ENCODE results near the gene CEBPB. TPM values are rescaled to one million over a fixed set of nuclear protein-coding genes. Genes with fewer than 3 reads are reported as not detected.
A peak's percentile ranks its signal among the peaks of the same experiment; 100 is the strongest.

CEBPB gene
- total RNA-seq, 1 experiment from 2014 or later, result 137 TPM

- H3K4me3 Mint-ChIP-seq (ENCODE audit: low read depth, unreplicated experiment), result no peak overlapping the region
- H3K27me3 Mint-ChIP-seq (ENCODE audit: unreplicated experiment), result no peaks in the 10 kb centered on the region
- BruUV-seq (replicated peaks), result no TSS peak
- no peak for TF ChIP-seq CTCF (IDR thresholded peaks at IDR 0.05; ENCODE audit: unreplicated experiment)
- H3K36me3 Mint-ChIP-seq (ENCODE audit: insufficient read depth, unreplicated experiment), result peaks cover 20% of the 10 kb centered on the region
- H3K27ac Mint-ChIP-seq (ENCODE audit: unreplicated experiment), result peak overlapping the region; percentile 51
- no peak for DNase-seq
- CTCF ChIA-PET, result interaction anchor here (0.7 to 1.0 kb wide), 4 partner anchors 82 to 390 kb away, joined by 3 to 4 read pairs (median 3); no protein-coding TSS in a partner anchor
- H3K9me3 Mint-ChIP-seq (ENCODE audit: low read depth, unreplicated experiment), result no peaks in the 10 kb centered on the region
- H3K4me1 Mint-ChIP-seq (ENCODE audit: low read depth, unreplicated experiment), result peaks cover 26% of the 10 kb centered on the region
- intact Hi-C loops (cut with micrococcal nuclease; ENCODE audit: unreplicated experiment), result loop anchor here (5.0 kb wide), 1 partner anchor 197 kb away; no protein-coding TSS in a partner anchor
Observed at GRCh38 chr20:50185426-50185825, 5.2 kb upstream of the CEBPB start.

- Mint-ChIP-seq H3K27ac (ENCODE audit: unreplicated experiment) (peak overlapping the region; percentile 51), H3K36me3 (ENCODE audit: insufficient read depth, unreplicated experiment) (peaks cover 29% of the 10 kb centered on the region), H3K4me3 (ENCODE audit: low read depth, unreplicated experiment) (no peak overlapping the region), H3K9me3 (ENCODE audit: low read depth, unreplicated experiment) (no peaks in the 10 kb centered on the region), H3K27me3 (ENCODE audit: unreplicated experiment) (no peaks in the 10 kb centered on the region), H3K4me1 (ENCODE audit: low read depth, unreplicated experiment) (peaks cover 26% of the 10 kb centered on the region)
- DNase-seq, result peak; percentile 98
- no TSS peak for BruUV-seq (replicated peaks)
- intact Hi-C loops (cut with micrococcal nuclease; ENCODE audit: unreplicated experiment), result loop anchor here (1.0 to 5.0 kb wide), 4 partner anchors 196 to 390 kb away; no protein-coding TSS in a partner anchor
- CTCF ChIA-PET, result interaction anchor here (0.6 to 1.9 kb wide), 7 partner anchors 81 to 715 kb away, joined by 3 to 13 read pairs (median 3); no protein-coding TSS in a partner anchor
- TF ChIP-seq CTCF (IDR thresholded peaks at IDR 0.05; ENCODE audit: unreplicated experiment), result peak; percentile 100
Observed at GRCh38 chr20:50186151-50186885, 4.3 kb upstream of the CEBPB start.

- intact Hi-C loops (cut with micrococcal nuclease; ENCODE audit: unreplicated experiment), result loop anchor here (1.0 to 5.0 kb wide), 4 partner anchors 195 to 389 kb away; no protein-coding TSS in a partner anchor
- H3K9me3 Mint-ChIP-seq (ENCODE audit: low read depth, unreplicated experiment), result no peaks in the 10 kb centered on the region
- BruUV-seq (replicated peaks), result no TSS peak
- no peak for DNase-seq
- peaks cover 26% of the 10 kb centered on the region for H3K4me1 Mint-ChIP-seq (ENCODE audit: low read depth, unreplicated experiment)
- H3K27ac Mint-ChIP-seq (ENCODE audit: unreplicated experiment), result peak overlapping the region; percentile 51
- CTCF ChIA-PET, result interaction anchor here (0.6 to 1.9 kb wide), 7 partner anchors 67 to 714 kb away, joined by 3 to 13 read pairs (median 5); no protein-coding TSS in a partner anchor
- no peaks in the 10 kb centered on the region for H3K27me3 Mint-ChIP-seq (ENCODE audit: unreplicated experiment)
- peaks cover 35% of the 10 kb centered on the region for H3K36me3 Mint-ChIP-seq (ENCODE audit: insufficient read depth, unreplicated experiment)
- H3K4me3 Mint-ChIP-seq (ENCODE audit: low read depth, unreplicated experiment), result no peak overlapping the region
- no peak for TF ChIP-seq CTCF (IDR thresholded peaks at IDR 0.05; ENCODE audit: unreplicated experiment)
Observed at GRCh38 chr20:50186987-50187402, 3.6 kb upstream of the CEBPB start.

- DNase-seq, result peak; percentile 51
- Mint-ChIP-seq H3K27me3 (ENCODE audit: unreplicated experiment) (no peaks in the 10 kb centered on the region), H3K36me3 (ENCODE audit: insufficient read depth, unreplicated experiment) (peaks cover 41% of the 10 kb centered on the region), H3K4me3 (ENCODE audit: low read depth, unreplicated experiment) (no peak overlapping the region), H3K9me3 (ENCODE audit: low read depth, unreplicated experiment) (no peaks in the 10 kb centered on the region), H3K27ac (ENCODE audit: unreplicated experiment) (peak overlapping the region; percentile 51), H3K4me1 (ENCODE audit: low read depth, unreplicated experiment) (peaks cover 26% of the 10 kb centered on the region)
- CTCF ChIA-PET, result interaction anchor here (0.6 to 1.9 kb wide), 9 partner anchors 67 to 714 kb away, joined by 3 to 13 read pairs (median 3); no protein-coding TSS in a partner anchor
- intact Hi-C loops (cut with micrococcal nuclease; ENCODE audit: unreplicated experiment), result loop anchor here (5.0 kb wide), 1 partner anchor 195 kb away; no protein-coding TSS in a partner anchor
- TF ChIP-seq CTCF (IDR thresholded peaks at IDR 0.05; ENCODE audit: unreplicated experiment), result no peak
- BruUV-seq (replicated peaks), result no TSS peak
Observed at GRCh38 chr20:50187403-50188051, 3.1 kb upstream of the CEBPB start.

Measured in Calu3 (cell line).